HepG2 (cell line): Measurements from ENCODE around the gene TMEM154. TPM values are rescaled to one million over a fixed set of nuclear protein-coding genes. Genes with fewer than 3 reads are reported as not detected.

Source experiments
- ATAC-seq: fragments of 200-7000 bp; cut with Tn5 transposase; 3 replicates; pipeline ENCODE4 v1.9.1; 2020; ENCODE audit warnings: mild to moderate bottlenecking, moderate library complexity
- BruUV-seq: library from RNA; stranded (reverse); fragments of 400-500 nt; replicated peaks from 2 replicates; lab custom pipeline; 2021; lab: Mats Ljungman, UMichigan
- CTCF ChIA-PET: fragments of 300-600 bp; formaldehyde crosslinking; extraction: SDS; loops from one replicate; lab custom pipeline; 2021; ENCODE audit warnings: low total read pairs, inconsistent platforms, low intra/inter-chr PET ratio; lab: Yijun Ruan, JAX
- POLR2A ChIA-PET: fragments of 350-600 bp; sonication (Branson Sonifier 250); formaldehyde crosslinking; loops from one replicate; lab custom pipeline; 2020; ENCODE audit warnings: antibody characterized with exemption, inconsistent platforms; lab: Yijun Ruan, JAX
- DNase-seq: peaks from one replicate; pipeline ENCODE4 v3.0.0-alpha.2; 2015; ENCODE audit warnings: low spot score
- FAIRE-seq: peaks from 3 replicates; lab custom pipeline; 2011; peaks lifted over from hg19 to GRCh38; lab: Jason Lieb, UNC
- H2AFZ ChIP-seq: one replicate; pipeline ENCODE4 v1.6.1; 2011; ENCODE audit warnings: low read length, inconsistent platforms
- H3K27ac ChIP-seq: fragments of 300-600 bp; 3 replicates; pipeline ENCODE4 v1.8.0; 2011; ENCODE audit warnings: mixed run types, mild to moderate bottlenecking, mixed read lengths, low read length, inconsistent platforms; ENCODE audit not compliant: insufficient read depth; ENCODE audit errors: extremely low read length
- H3K27me3 ChIP-seq, 2 experiments: fragments of 200-600 bp in 1 of 2; 2 replicates in 1 of 2; 3 replicates in 1 of 2; pipeline versions ENCODE4 v1.6.0 to v1.8.0; 2011; ENCODE audit warnings: low read length in 2 of 2, mild to moderate bottlenecking in 2 of 2, moderate library complexity in 2 of 2, inconsistent platforms in 1 of 2; ENCODE audit not compliant: insufficient read depth in 2 of 2, control insufficient read depth in 1 of 2
- H3K36me3 ChIP-seq, 2 experiments: fragments of 200-600 bp in 1 of 2; replicated peaks in 1 of 2; 2 replicates in 1 of 2; 3 replicates in 1 of 2; pipeline versions ENCODE4 v1.5.1 to v1.8.0; 2011; ENCODE audit warnings: low read length in 2 of 2, inconsistent platforms in 1 of 2; ENCODE audit not compliant: insufficient read depth in 2 of 2, control insufficient read depth in 1 of 2
- H3K4me1 ChIP-seq: 2 replicates; pipeline ENCODE4 v1.5.1; 2012; ENCODE audit warnings: low read length, inconsistent platforms; ENCODE audit not compliant: insufficient read depth
- H3K4me2 ChIP-seq: 2 replicates; pipeline ENCODE4 v1.6.0; 2011; ENCODE audit warnings: low read depth, low read length, inconsistent platforms
- H3K4me3 ChIP-seq, 3 experiments: fragments of 200-600 bp in 1 of 3; sonication (generic), shearing (Covaris generic) in 1 of 3; replicated peaks in 1 of 3; 2 replicates each; pipeline ENCODE4 v1.5.1; 2011 to 2016; ENCODE audit warnings: low read length in 3 of 3, inconsistent platforms in 2 of 3, low read depth in 2 of 3, mild to moderate bottlenecking in 2 of 3, control low read depth in 1 of 3, mixed read lengths in 1 of 3; ENCODE audit not compliant: insufficient read depth in 1 of 3
- H3K79me2 ChIP-seq: one replicate; pipeline ENCODE4 v1.6.1; 2011; ENCODE audit warnings: low read length, inconsistent platforms; ENCODE audit not compliant: insufficient read depth
- H3K9ac ChIP-seq: 2 replicates; pipeline ENCODE4 v1.6.0; 2011; ENCODE audit warnings: mild to moderate bottlenecking, low read depth, low read length, inconsistent platforms; ENCODE audit not compliant: insufficient read depth
- H3K9me3 ChIP-seq: 2 replicates; pipeline ENCODE4 v1.5.1; 2012; ENCODE audit warnings: mild to moderate bottlenecking, low read length
- H4K20me1 ChIP-seq: 2 replicates; pipeline ENCODE4 v1.6.0; 2011; ENCODE audit warnings: inconsistent platforms, mild to moderate bottlenecking, low read length, moderate library complexity; ENCODE audit not compliant: insufficient read depth
- ATF4 ChIP-seq, 2 experiments: fragments of 450-650 bp in 1 of 2; sonication (generic) in 1 of 2; formaldehyde crosslinking; IDR thresholded peaks; 2 replicates each; pipeline versions ENCODE4 v1.5.0 to v1.8.0; 2020 to 2022; ENCODE audit warnings: mild to moderate bottlenecking in 1 of 2, missing genetic modification reagents in 1 of 2
- NR1H2 ChIP-seq: sonication (generic); formaldehyde crosslinking; IDR thresholded peaks from 2 replicates; pipeline ENCODE4 v1.8.1; 2022; ENCODE audit warnings: low read depth, missing genetic modification reagents, borderline replicate concordance
- PCBP1 ChIP-seq: fragments of 200-400 bp; formaldehyde crosslinking; IDR thresholded peaks from 2 replicates; pipeline ENCODE4 v1.6.1; 2017; ENCODE audit warnings: mild to moderate bottlenecking, low read depth, low read length, borderline replicate concordance
- REPIN1 ChIP-seq: sonication (generic); formaldehyde crosslinking; IDR thresholded peaks from 2 replicates; pipeline ENCODE4 v1.8.0; 2022; ENCODE audit warnings: missing genetic modification reagents, low read depth, mild to moderate bottlenecking, borderline replicate concordance
- SNAPC2 ChIP-seq: sonication (generic); formaldehyde crosslinking; IDR thresholded peaks from 2 replicates; pipeline ENCODE4 v1.8.1; 2022; ENCODE audit warnings: mild to moderate bottlenecking, missing genetic modification reagents
- SRY ChIP-seq: sonication (generic); formaldehyde crosslinking; IDR thresholded peaks from 2 replicates; pipeline ENCODE4 v1.8.0; 2022; ENCODE audit warnings: mild to moderate bottlenecking, missing genetic modification reagents
- TEF ChIP-seq: sonication (generic); formaldehyde crosslinking; IDR thresholded peaks from 2 replicates; pipeline ENCODE4 v1.5.0; 2020; ENCODE audit warnings: missing genetic modification reagents
- ZBTB4 ChIP-seq: sonication (generic); formaldehyde crosslinking; IDR thresholded peaks from 2 replicates; pipeline ENCODE4 v1.4.0; 2020; ENCODE audit warnings: missing genetic modification reagents, mild to moderate bottlenecking, borderline replicate concordance
- ZNF263 ChIP-seq: sonication (generic); formaldehyde crosslinking; IDR thresholded peaks from 2 replicates; pipeline ENCODE4 v1.4.0; 2020; ENCODE audit warnings: missing genetic modification reagents
- ZNF501 ChIP-seq: sonication (generic); formaldehyde crosslinking; IDR thresholded peaks from 2 replicates; pipeline ENCODE4 v1.5.1; 2020; ENCODE audit warnings: mild to moderate bottlenecking, moderate library complexity, missing genetic modification reagents
- ZNF546 ChIP-seq: sonication (generic); formaldehyde crosslinking; conservative IDR thresholded peaks from 2 replicates; pipeline ENCODE4 v1.8.1; 2023; ENCODE audit warnings: mild to moderate bottlenecking, missing genetic modification reagents
- ZNF614 ChIP-seq: IDR thresholded peaks from 2 replicates; pipeline ENCODE4 v1.6.1; 2018; ENCODE audit warnings: missing biosample characterization, missing genetic modification reagents, inconsistent platforms, borderline replicate concordance
- ZNF790 ChIP-seq: sonication (generic); formaldehyde crosslinking; IDR thresholded peaks from 2 replicates; pipeline ENCODE4 v1.8.0; 2022; ENCODE audit warnings: missing genetic modification reagents, mild to moderate bottlenecking, borderline replicate concordance
- WGBS: methylation state at CpG from one replicate; pipeline ENCODE4 v1.1.6; 2017; ENCODE audit warnings: low lambda C conversion rate; 5-methylcytosine and 5-hydroxymethylcytosine counted together
- in situ Hi-C: cut with HindIII; loops from 2 replicates; pipeline ENCODE4 v1.10.0; 2017; ENCODE audit warnings: low pct_unique_long_range_greater_than_20kb; ENCODE audit not compliant: extremely low pct_ligation_motif_present
- intact Hi-C: fragments of 100-400 bp; cut with micrococcal nuclease; formaldehyde crosslinking; loops from one replicate; pipeline ENCODE4 v1.10.0; 2022; ENCODE audit not compliant: unreplicated experiment
- polyA plus RNA-seq, 8 experiments: library from polyadenylated mRNA; depleted of rRNA in 3 of 8; stranded (reverse) in 7 of 8; unstranded in 1 of 8; fragments of >200 nt; fragmentation: Illumina TruSeq in 4 of 8; extraction: Trizol in 4 of 8; gene quantifications; 2 replicates each; pipeline versions ENCODE4 v1.2.1 to v1.2.3, GENCODE V29; 2011 to 2016; ENCODE audit warnings: low read depth in 4 of 8, missing spikeins in 1 of 8, mixed read lengths in 1 of 8; ENCODE audit not compliant: insufficient read depth in 1 of 8
- total RNA-seq, 5 experiments: library from RNA; depleted of rRNA; stranded (reverse); fragments of >200 nt; fragmentation: Illumina TruSeq; extraction: Trizol; gene quantifications; 2 replicates each; pipeline ENCODE4 v1.2.3, GENCODE V29; 2016; ENCODE audit warnings: low read depth in 1 of 5

TMEM154 gene
- total and polyA plus RNA-seq, 2 of the 13 experiments (the other 11 are each of a cell fraction or from before 2014, with no cell fraction given) = 0.03 TPM; not detected in 1

GRCh38 chr4:152661649-152662048 is 18.1 kb downstream of the TMEM154 start:
- H4K20me1 ChIP-seq = no peaks in the 10 kb centered on the region
- H3K27me3 ChIP-seq = peaks cover 0 to 1% of the 10 kb centered on the region in 2 experiments; a peak in 2 of 5 replicates
- TF ChIP-seq ZNF263 (no peak), SNAPC2 (no peak), ZNF614 (no peak), SRY (CRISPR knock-in tag) (no peak), ZNF546 (CRISPR knock-in tag) (no peak), NR1H2 (CRISPR knock-in tag) (no peak), ZNF501 (CRISPR knock-in tag) (no peak), REPIN1 (CRISPR knock-in tag) (no peak)
- H3K9ac ChIP-seq = no peak overlapping the region
- ChIA-PET CTCF (no interaction called here), POLR2A (no interaction called here)
- no peaks in the 10 kb centered on the region for H3K4me1 ChIP-seq
- intact Hi-C loops (no loop called here), in situ Hi-C loops (no loop called here)
- no peak overlapping the region for H3K4me2 ChIP-seq
- BruUV-seq = no TSS peak
- no peaks in the 10 kb centered on the region for H3K36me3 ChIP-seq
- no peak overlapping the region for H3K27ac ChIP-seq
- 2% methylated on average over 2 of the region's 2 CpGs for WGBS
- no peak overlapping the region for H2AFZ ChIP-seq
- ATAC-seq = no peak
- no peak for FAIRE-seq
- peaks cover 19% of the 10 kb centered on the region for H3K9me3 ChIP-seq
- no peaks in the 10 kb centered on the region for H3K79me2 ChIP-seq
- DNase-seq = no peak
- no peak overlapping the region for H3K4me3 ChIP-seq

GRCh38 chr4:152660526-152660925 is 19.3 kb downstream of the TMEM154 start:
- FAIRE-seq = no peak
- Histone ChIP-seq H4K20me1 (no peaks in the 10 kb centered on the region), H3K79me2 (no peaks in the 10 kb centered on the region), H3K27ac (no peak overlapping the region), H3K4me2 (no peak overlapping the region), H3K9ac (no peak overlapping the region), H3K9me3 (peaks cover 24% of the 10 kb centered on the region), H3K4me1 (peaks cover 5% of the 10 kb centered on the region), H3K27me3 (peaks cover 0 to 1% of the 10 kb centered on the region in 2 experiments; a peak in 2 of 5 replicates), H3K4me3 (no peak overlapping the region), H3K36me3 (no peaks in the 10 kb centered on the region), H2AFZ (no peak overlapping the region)
- in situ Hi-C loops = no loop called here
- 50% methylated on average over 5 of the region's 5 CpGs for WGBS
- BruUV-seq = no TSS peak
- no peak for ATAC-seq
- DNase-seq = no peak
- intact Hi-C loops = no loop called here
- CTCF ChIA-PET = no interaction called here
- POLR2A ChIA-PET = no interaction called here
- TF ChIP-seq ATF4 (CRISPR knock-in tag; IDR thresholded peaks at IDR 0.05) = no peak
- no peak for TF ChIP-seq PCBP1
- TF ChIP-seq ZNF790 (CRISPR knock-in tag) = no peak
- no peak for TF ChIP-seq ZBTB4 (CRISPR knock-in tag)
- TF ChIP-seq TEF (CRISPR knock-in tag) = no peak
